MM.1S (cell line): ENCODE data around the gene SHKBP1.

ENCODE experiments used
- CTCF ChIP-seq: fragments of 300-600 bp; sonication (generic); IDR thresholded peaks from 2 replicates; pipeline ENCODE4 v1.5.1; 2016; ENCODE audit warnings: antibody characterized with exemption, low read length, mixed read lengths
- EZH2 ChIP-seq: fragments of 300-600 bp; sonication (generic); optimal IDR thresholded peaks from 2 replicates; pipeline ENCODE3; 2017; ENCODE audit warnings: low read depth, mild to moderate bottlenecking, antibody characterized with exemption, low read length, mixed read lengths
- EZH2phosphoT487 ChIP-seq: fragments of 300-600 bp; sonication (generic); IDR thresholded peaks from 2 replicates; pipeline ENCODE4 v1.6.1; 2018; ENCODE audit warnings: antibody characterized with exemption, low read length

GRCh38 chr19:40604171-40604646, 27.5 kb downstream of the SHKBP1 start:
- TF ChIP-seq EZH2 (no peak), CTCF (no peak), EZH2phosphoT487 (no peak)
